Liver (tissue), 9 donors: Measurements from ENCODE around the gene SEZ6L2. TPM values are rescaled to one million over a fixed set of nuclear protein-coding genes. Genes with fewer than 3 reads are reported as not detected.
"Not testable (repeated sequence)": the region's sequence is repeated elsewhere in the genome, so short reads cannot be mapped to it uniquely, and the experiment has no call there.

Source experiments
- DNase-seq: peaks from one replicate; pipeline ENCODE4 v3.0.0-alpha.2; 2017; ENCODE audit warnings: low spot score
- H3K27ac ChIP-seq, 2 donors: one replicate each; pipeline ENCODE4 v1.7.0; 2013; ENCODE audit warnings: inconsistent platforms in 2 of 2, low read length in 2 of 2, control low read depth in 1 of 2, low read depth in 1 of 2, mild to moderate bottlenecking in 1 of 2
- H3K27me3 ChIP-seq, 4 donors: one replicate each; pipeline versions ENCODE4 v1.6.1 to v1.7.0; 2013; ENCODE audit warnings: low read length in 3 of 4, inconsistent platforms in 1 of 4, mild to moderate bottlenecking in 1 of 4, moderate library complexity in 1 of 4; ENCODE audit not compliant: control insufficient read depth in 4 of 4, insufficient read depth in 4 of 4
- H3K36me3 ChIP-seq, 4 donors: one replicate each; pipeline versions ENCODE4 v1.6.1 to v1.7.0; 2013; ENCODE audit warnings: low read length in 3 of 4, mild to moderate bottlenecking in 3 of 4, low read depth in 1 of 4, moderate library complexity in 1 of 4; ENCODE audit not compliant: control insufficient read depth in 4 of 4, insufficient read depth in 3 of 4
- H3K4me1 ChIP-seq, 4 donors: one replicate each; pipeline versions ENCODE4 v1.6.1 to v1.7.0; 2013; ENCODE audit warnings: low read length in 3 of 4, mild to moderate bottlenecking in 3 of 4, moderate library complexity in 1 of 4; ENCODE audit not compliant: control insufficient read depth in 4 of 4, insufficient read depth in 4 of 4
- H3K4me3 ChIP-seq, 3 donors: one replicate each; pipeline versions ENCODE4 v1.6.1 to v1.7.0; 2013; ENCODE audit warnings: low read length in 3 of 3, control low read depth in 1 of 3, low read depth in 1 of 3, mild to moderate bottlenecking in 1 of 3
- H3K9ac ChIP-seq, 2 donors: one replicate each; pipeline ENCODE4 v1.7.0; 2013; ENCODE audit warnings: low read length in 2 of 2, mild to moderate bottlenecking in 2 of 2, moderate library complexity in 2 of 2, control low read depth in 1 of 2, low read depth in 1 of 2
- H3K9me3 ChIP-seq, 4 donors: one replicate each; pipeline versions ENCODE4 v1.6.1 to v1.7.0; 2013; ENCODE audit warnings: low read length in 3 of 4; ENCODE audit not compliant: control insufficient read depth in 4 of 4
- CTCF ChIP-seq: fragments of 150-350 bp; IDR thresholded peaks from 2 replicates; pipeline ENCODE4 v1.5.1; 2017; ENCODE audit warnings: improper control_type of control experiment, low read depth, low read length; ENCODE audit not compliant: missing input control
- GABPA ChIP-seq, 2 donors: IDR thresholded peaks in 1 of 2; conservative IDR thresholded peaks in 1 of 2; 2 replicates each; pipeline ENCODE4 v1.6.1; 2016; ENCODE audit warnings: antibody characterized with exemption in 2 of 2, mild to moderate bottlenecking in 1 of 2, moderate library complexity in 1 of 2
- HNF4A ChIP-seq, 2 donors: conservative IDR thresholded peaks; 2 replicates each; pipeline ENCODE4 v1.6.1; 2016; ENCODE audit warnings: antibody characterized with exemption in 2 of 2, mild to moderate bottlenecking in 2 of 2
- JUND ChIP-seq, 2 donors: IDR thresholded peaks; 2 replicates each; pipeline ENCODE4 v1.6.1; 2016; ENCODE audit warnings: antibody characterized with exemption in 2 of 2
- REST ChIP-seq: IDR thresholded peaks from 2 replicates; pipeline ENCODE4 v1.6.1; 2016; ENCODE audit warnings: antibody characterized with exemption, mild to moderate bottlenecking
- TAF1 ChIP-seq: conservative IDR thresholded peaks from 2 replicates; pipeline ENCODE4 v1.6.1; 2016; ENCODE audit warnings: antibody characterized with exemption, mild to moderate bottlenecking
- YY1 ChIP-seq: IDR thresholded peaks from 2 replicates; pipeline ENCODE4 v1.6.1; 2016; ENCODE audit warnings: antibody characterized with exemption, mild to moderate bottlenecking
- ZBTB33 ChIP-seq: IDR thresholded peaks from 2 replicates; pipeline ENCODE4 v1.6.1; 2016; ENCODE audit warnings: antibody characterized with exemption
- WGBS: extraction: QIAGEN DNeasy Blood & Tissue Kit; methylation state at CpG from one replicate; pipeline ENCODE4 v1.1.7; 2013; 5-methylcytosine and 5-hydroxymethylcytosine counted together
- polyA plus RNA-seq, 2 donors: library from polyadenylated mRNA; stranded (reverse) in 1 of 2; unstranded in 1 of 2; fragments of 200-250 nt in 1 of 2; fragments of >200 nt in 1 of 2; fragmentation: Nextera tagmentation in 1 of 2; extraction: Ambion mirVana in 1 of 2; gene quantifications; one replicate each; pipeline versions ENCODE4 v1.2.1 to v1.2.3, GENCODE V29; 2013 to 2015
- total RNA-seq, 2 donors: library from RNA; depleted of rRNA; stranded (reverse); fragments of >200 nt; gene quantifications; one replicate each; pipeline ENCODE4 v1.2.3, GENCODE V29; 2014
- donor health status: healthy.
- donor health status: healthy.
- donor health status: healthy.
- donor health status: healthy.
- donor health status: healthy.

Gene SEZ6L2
- total and polyA plus RNA-seq, 4 donors: 0.24 to 0.37 (median 0.30) TPM

- no peak for TF ChIP-seq REST
Observed at GRCh38 chr16:29943846-29944799, 44.8 kb upstream of the SEZ6L2 start (continued).

GRCh38 chr16:29940656-29941055 lies 41.3 kb upstream of the SEZ6L2 start:
- 92% methylated on average over 4 of the region's 4 CpGs for WGBS
- H3K4me3 ChIP-seq: no peak overlapping the region
- no peaks in the 10 kb centered on the region for H3K36me3 ChIP-seq
- no peak overlapping the region for H3K9ac ChIP-seq
- no peak for DNase-seq
- no peak for TF ChIP-seq CTCF
- H3K27me3 ChIP-seq: no peaks in the 10 kb centered on the region
- H3K27ac ChIP-seq: no peak overlapping the region
- no peaks in the 10 kb centered on the region for H3K4me1 ChIP-seq
- H3K9me3 ChIP-seq: peaks cover 0 to 3% (median 0%) of the 10 kb centered on the region in 4 donors

- not testable (repeated sequence) for H3K27me3 ChIP-seq, DNase-seq, H3K4me1 ChIP-seq, H3K9me3 ChIP-seq, H3K36me3 ChIP-seq, H3K27ac ChIP-seq, H3K4me3 ChIP-seq, H3K9ac ChIP-seq
- 89% methylated on average over 2 of the region's 2 CpGs for WGBS
Observed at GRCh38 chr16:29931750-29932149, 32.4 kb upstream of the SEZ6L2 start.

GRCh38 chr16:29927070-29927905 lies 27.9 kb upstream of the SEZ6L2 start:
- no peak overlapping the region for H3K9ac ChIP-seq
- H3K4me1 ChIP-seq: peaks cover 7 to 19% (median 15%) of the 10 kb centered on the region in 4 donors
- H3K27me3 ChIP-seq: no peaks in the 10 kb centered on the region
- peaks cover 0 to 7% (median 2%) of the 10 kb centered on the region in 4 donors for H3K36me3 ChIP-seq
- peak overlapping the region in 1 of 2 donors; percentile 76 for H3K27ac ChIP-seq
- H3K4me3 ChIP-seq: peak overlapping the region in 2 of 3 donors; percentile 96 to 99
- no peak for DNase-seq
- 70% methylated on average over 12 of the region's 12 CpGs for WGBS
- no peaks in the 10 kb centered on the region for H3K9me3 ChIP-seq
- TF ChIP-seq GABPA (IDR thresholded peaks at IDR 0.05 in 1 of 2, conservative IDR thresholded peaks at IDR 0.05 in 1 of 2) (no peak), ZBTB33 (no peak), JUND (IDR thresholded peaks at IDR 0.05) (no peak), YY1 (no peak), HNF4A (conservative IDR thresholded peaks at IDR 0.05) (no peak), TAF1 (no peak), CTCF (no peak)
